CD14-positive monocyte (primary cell): Measurements from ENCODE around the gene PARD6G. TPM values are rescaled to one million over a fixed set of nuclear protein-coding genes. Genes with fewer than 3 reads are reported as not detected.

ENCODE experiments used
- DNase-seq, 3 donors: peaks; one replicate each; pipeline ENCODE4 v3.0.0-alpha.2; 2011 to 2022
- H2AFZ ChIP-seq: 2 replicates; pipeline ENCODE4 v1.6.0; 2012; ENCODE audit warnings: mild to moderate bottlenecking, low read depth, low read length, inconsistent platforms; ENCODE audit not compliant: insufficient read depth, poor library complexity, severe bottlenecking
- H3K27ac ChIP-seq, 2 donors: 1 replicate in 1 of 2; 2 replicates in 1 of 2; pipeline ENCODE4 v1.5.1; 2012 to 2013; ENCODE audit warnings: low read length in 2 of 2, control low read depth in 1 of 2, inconsistent platforms in 1 of 2, low read depth in 1 of 2, mild to moderate bottlenecking in 1 of 2
- H3K27me3 ChIP-seq, 2 donors: one replicate each; pipeline versions ENCODE4 v1.6.0 to v1.6.1; 2011 to 2013; ENCODE audit warnings: low read length in 2 of 2; ENCODE audit not compliant: control insufficient read depth in 2 of 2, insufficient read depth in 2 of 2
- H3K36me3 ChIP-seq, 2 donors: replicated peaks in 1 of 2; 1 replicate in 1 of 2; 2 replicates in 1 of 2; pipeline versions ENCODE4 v1.5.1 to v1.6.1; 2012 to 2013; ENCODE audit warnings: low read length in 2 of 2, control low read depth in 1 of 2, inconsistent platforms in 1 of 2, mild to moderate bottlenecking in 1 of 2; ENCODE audit not compliant: insufficient read depth in 2 of 2, control insufficient read depth in 1 of 2
- H3K4me1 ChIP-seq, 2 donors: 1 replicate in 1 of 2; 2 replicates in 1 of 2; pipeline versions ENCODE4 v1.5.1 to v1.6.1; 2012 to 2013; ENCODE audit warnings: low read length in 2 of 2, control low read depth in 1 of 2, inconsistent platforms in 1 of 2, mild to moderate bottlenecking in 1 of 2, moderate library complexity in 1 of 2; ENCODE audit not compliant: insufficient read depth in 2 of 2, control insufficient read depth in 1 of 2
- H3K4me2 ChIP-seq: replicated peaks from 2 replicates; pipeline ENCODE3; 2012; ENCODE audit warnings: low read length, moderate library complexity, mild to moderate bottlenecking; ENCODE audit not compliant: poor library complexity, severe bottlenecking; ENCODE audit errors: extremely low read depth
- H3K4me3 ChIP-seq, 3 experiments: fragments of 200-600 bp in 1 of 3; sonication (generic) in 1 of 3; replicated peaks in 1 of 3; 1 replicate in 2 of 3; 2 replicates in 1 of 3; pipeline ENCODE4 v1.5.1; 2011 to 2013; ENCODE audit warnings: low read length in 3 of 3, mild to moderate bottlenecking in 3 of 3, control low read depth in 2 of 3, low read depth in 2 of 3, inconsistent platforms in 1 of 3, moderate library complexity in 1 of 3
- H3K79me2 ChIP-seq: 2 replicates; pipeline ENCODE4 v1.6.0; 2012; ENCODE audit warnings: mild to moderate bottlenecking, control low read depth, inconsistent platforms, low read length, moderate library complexity; ENCODE audit not compliant: insufficient read depth
- H3K9ac ChIP-seq: 2 replicates; pipeline ENCODE4 v1.6.0; 2017; ENCODE audit warnings: low read length, mild to moderate bottlenecking; ENCODE audit not compliant: insufficient read depth, poor library complexity, severe bottlenecking
- H3K9me3 ChIP-seq, 2 donors: replicated peaks in 1 of 2; 1 replicate in 1 of 2; 2 replicates in 1 of 2; pipeline versions ENCODE4 v1.5.1 to v1.6.1; 2012 to 2013; ENCODE audit warnings: low read length in 2 of 2, control low read depth in 1 of 2; ENCODE audit not compliant: control insufficient read depth in 1 of 2, insufficient read depth in 1 of 2
- H4K20me1 ChIP-seq: 2 replicates; pipeline ENCODE4 v1.6.0; 2012; ENCODE audit warnings: mild to moderate bottlenecking, low read length, control low read depth, moderate library complexity; ENCODE audit not compliant: insufficient read depth
- H3K27ac Mint-ChIP-seq, 7 donors: one replicate each; pipeline ENCODE4 v1.8.0; 2020; ENCODE audit warnings: mild to moderate bottlenecking in 7 of 7, mixed read lengths in 7 of 7, moderate library complexity in 6 of 7, inconsistent platforms in 2 of 7
- H3K27me3 Mint-ChIP-seq, 3 donors: one replicate each; pipeline ENCODE4 v1.8.0; 2021 to 2022; ENCODE audit warnings: low read depth in 3 of 3, mild to moderate bottlenecking in 3 of 3, mixed read lengths in 3 of 3, moderate library complexity in 3 of 3, inconsistent platforms in 1 of 3
- H3K36me3 Mint-ChIP-seq, 2 donors: one replicate each; pipeline ENCODE4 v1.8.0; 2020; ENCODE audit warnings: mixed read lengths in 2 of 2, inconsistent platforms in 1 of 2, mild to moderate bottlenecking in 1 of 2
- H3K4me1 Mint-ChIP-seq: one replicate; pipeline ENCODE4 v1.8.0; 2020; ENCODE audit warnings: mild to moderate bottlenecking, mixed read lengths
- H3K4me3 Mint-ChIP-seq, 2 donors: one replicate each; pipeline ENCODE4 v1.8.0; 2020; ENCODE audit warnings: mild to moderate bottlenecking in 2 of 2, mixed read lengths in 2 of 2, moderate library complexity in 1 of 2
- H3K9me3 Mint-ChIP-seq, 7 donors: one replicate each; pipeline ENCODE4 v1.8.0; 2020 to 2022; ENCODE audit warnings: mixed read lengths in 7 of 7, mild to moderate bottlenecking in 6 of 7, moderate library complexity in 6 of 7, inconsistent platforms in 2 of 7
- WGBS: methylation state at CpG from one replicate; pipeline ENCODE4 v1.1.5; 2013; ENCODE audit warnings: missing lambda C conversion rate; ENCODE audit not compliant: insufficient coverage; 5-methylcytosine and 5-hydroxymethylcytosine counted together
- intact Hi-C, 2 donors: fragments of 100-400 bp; cut with micrococcal nuclease; formaldehyde crosslinking; loops; one replicate each; pipeline versions ENCODE4 v1.15.0 to v1.15.1; 2023
- polyA plus RNA-seq, 3 donors: library from polyadenylated mRNA; depleted of rRNA in 1 of 3; unstranded in 2 of 3; stranded (reverse) in 1 of 3; fragments of 300-500 nt in 2 of 3; fragments of >200 nt in 1 of 3; fragmentation: Illumina TruSeq in 2 of 3; gene quantifications; 1 replicate in 2 of 3; 2 replicates in 1 of 3; pipeline ENCODE4 v1.2.3, GENCODE V29; 2012 to 2021
- TF ChIP-seq, protein P1 (sequence below): fragments of 200-600 bp; IDR thresholded peaks from one replicate; pipeline ENCODE4 v1.8.0; 2022; ENCODE audit warnings: antibody characterized with exemption, mild to moderate bottlenecking

PARD6G gene
- polyA plus RNA-seq, 3 donors = not detected

GRCh38 chr18:80145196-80145804 is 102.0 kb downstream of the PARD6G start:
- peaks cover 5 to 6% of the 10 kb centered on the region in 2 donors for H3K36me3 Mint-ChIP-seq
- H3K27ac ChIP-seq = no peak overlapping the region
- H3K27me3 ChIP-seq = peaks cover 0 to 11% of the 10 kb centered on the region in 2 donors
- no peaks in the 10 kb centered on the region for H3K9me3 ChIP-seq
- H3K9ac ChIP-seq = no peak overlapping the region
- H3K79me2 ChIP-seq = no peaks in the 10 kb centered on the region
- no peak overlapping the region for H3K4me3 Mint-ChIP-seq
- H3K4me3 ChIP-seq = no peak overlapping the region
- peaks cover 24 to 29% of the 10 kb centered on the region in 2 donors for H3K4me1 ChIP-seq
- no peaks in the 10 kb centered on the region for H4K20me1 ChIP-seq
- TF ChIP-seq, protein P1, sequence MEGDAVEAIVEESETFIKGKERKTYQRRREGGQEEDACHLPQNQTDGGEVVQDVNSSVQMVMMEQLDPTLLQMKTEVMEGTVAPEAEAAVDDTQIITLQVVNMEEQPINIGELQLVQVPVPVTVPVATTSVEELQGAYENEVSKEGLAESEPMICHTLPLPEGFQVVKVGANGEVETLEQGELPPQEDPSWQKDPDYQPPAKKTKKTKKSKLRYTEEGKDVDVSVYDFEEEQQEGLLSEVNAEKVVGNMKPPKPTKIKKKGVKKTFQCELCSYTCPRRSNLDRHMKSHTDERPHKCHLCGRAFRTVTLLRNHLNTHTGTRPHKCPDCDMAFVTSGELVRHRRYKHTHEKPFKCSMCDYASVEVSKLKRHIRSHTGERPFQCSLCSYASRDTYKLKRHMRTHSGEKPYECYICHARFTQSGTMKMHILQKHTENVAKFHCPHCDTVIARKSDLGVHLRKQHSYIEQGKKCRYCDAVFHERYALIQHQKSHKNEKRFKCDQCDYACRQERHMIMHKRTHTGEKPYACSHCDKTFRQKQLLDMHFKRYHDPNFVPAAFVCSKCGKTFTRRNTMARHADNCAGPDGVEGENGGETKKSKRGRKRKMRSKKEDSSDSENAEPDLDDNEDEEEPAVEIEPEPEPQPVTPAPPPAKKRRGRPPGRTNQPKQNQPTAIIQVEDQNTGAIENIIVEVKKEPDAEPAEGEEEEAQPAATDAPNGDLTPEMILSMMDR = no peak
- H3K27me3 Mint-ChIP-seq = peaks cover 11 to 12% (median 11%) of the 10 kb centered on the region in 3 donors
- DNase-seq = no peak
- H3K9me3 Mint-ChIP-seq = peaks cover 0 to 2% (median 0%) of the 10 kb centered on the region in 7 donors
- no peak overlapping the region for H3K4me2 ChIP-seq
- H3K27ac Mint-ChIP-seq = no peak overlapping the region
- intact Hi-C loops = loop anchor here (5.0 kb wide), 3 partner anchors 33 to 113 kb away; partner anchors contain the start of genes ADNP2 (in 1 of the 2) and RBFA (in 1 of the 2)
- 100% methylated on average over 2 of the region's 5 CpGs for WGBS
- no peaks in the 10 kb centered on the region for H3K36me3 ChIP-seq
- peaks cover 26% of the 10 kb centered on the region for H3K4me1 Mint-ChIP-seq
- H2AFZ ChIP-seq = no peak overlapping the region

GRCh38 chr18:80143881-80144280 is 103.4 kb downstream of the PARD6G start:
- peaks cover 12 to 15% of the 10 kb centered on the region in 2 donors for H3K36me3 Mint-ChIP-seq
- H3K4me1 Mint-ChIP-seq = peaks cover 20% of the 10 kb centered on the region
- Histone ChIP-seq H3K27me3 (peaks cover 0 to 11% of the 10 kb centered on the region in 2 donors), H3K4me3 (no peak overlapping the region), H3K4me2 (no peak overlapping the region), H4K20me1 (no peaks in the 10 kb centered on the region), H3K4me1 (peaks cover 20 to 23% of the 10 kb centered on the region in 2 donors), H2AFZ (no peak overlapping the region), H3K27ac (no peak overlapping the region), H3K36me3 (peaks cover 0 to 6% of the 10 kb centered on the region in 2 donors), H3K9me3 (no peaks in the 10 kb centered on the region), H3K79me2 (no peaks in the 10 kb centered on the region), H3K9ac (no peak overlapping the region)
- no peak overlapping the region for H3K4me3 Mint-ChIP-seq
- H3K9me3 Mint-ChIP-seq = peaks cover 0 to 1% (median 0%) of the 10 kb centered on the region in 7 donors
- intact Hi-C loops = no loop called here
- no peak for DNase-seq
- no CpG with 5 or more reads among the region's 2 CpGs for WGBS
- TF ChIP-seq, protein P1 = no peak
- no peak overlapping the region for H3K27ac Mint-ChIP-seq
- peaks cover 10 to 11% (median 10%) of the 10 kb centered on the region in 3 donors for H3K27me3 Mint-ChIP-seq
